ENCODE results near the gene RPL10. TPM values are rescaled to one million over a fixed set of nuclear protein-coding genes. Genes with fewer than 3 reads are reported as not detected.

Gene RPL10
- total and polyA plus RNA-seq, 2 of the 8 experiments (the other 6 are each of a cell fraction or from before 2014, with no cell fraction given) = 2,633 to 4,293 TPM

GRCh38 chrX:154428176-154429171, 30.3 kb downstream of the RPL10 start, which contains the start of gene ATP6AP1:
Gene ATP6AP1 (plus strand): TSS chrX:154428677. CDS start chrX:154428693, 16 bp downstream.
- Histone ChIP-seq H3K23ac (ENCODE audit: insufficient read length) (no peak within 1 kb of the TSS), H3K18ac (ENCODE audit: extremely low read depth, low read length) (no peak within 1 kb of the TSS; the same call in 1 of the 2 replicates), H3K36me3 (ENCODE audit: control insufficient read depth in 2 of 4, insufficient read depth in 4 of 4, low read length in 3 of 4) (peaks cover 0 to 9% (median 7%) of the 10 kb centered on the region in 4 experiments; a peak in 5 of 8 replicates), H3K4me1 (replicated peaks in 1 of 4; ENCODE audit: control insufficient read depth in 3 of 4, insufficient read depth in 4 of 4, low read length in 3 of 4) (no peaks in the 10 kb centered on the region), H2BK20ac (ENCODE audit: low read length) (no peak within 1 kb of the TSS), H2BK120ac (replicated peaks; ENCODE audit: low read depth, low read length) (no peak within 1 kb of the TSS), H4K5ac (ENCODE audit: insufficient read length, low read depth, low read length) (no peak within 1 kb of the TSS), H3K79me2 (ENCODE audit: control insufficient read depth in 1 of 2, insufficient read depth in 2 of 2, low read length in 2 of 2) (peaks cover 3 to 9% of the 10 kb centered on the region in 2 experiments; a peak in 2 of 4 replicates), H2BK15ac (ENCODE audit: low read length) (no peak within 1 kb of the TSS), H3K4me3 (ENCODE audit: extremely low read depth in 1 of 4, insufficient read depth in 2 of 4, low read depth in 3 of 4, low read length in 4 of 4) (peak within 1 kb of the TSS; percentile 30 to 84 (median 56)), H3K9ac (replicated peaks in 1 of 4; ENCODE audit: extremely low read depth in 1 of 4, low read depth in 3 of 4, low read length in 3 of 4) (peak within 1 kb of the TSS in 3 of 4 experiments; percentile 22 to 79 (median 64); a peak in 4 of 7 replicates), H3K27ac (ENCODE audit: low read depth, low read length) (no peak within 1 kb of the TSS), H3K23me2 (ENCODE audit: low read depth, low read length) (peaks cover 4% of the 10 kb centered on the region; the same call in 1 of the 2 replicates), H4K20me1 (replicated peaks in 1 of 2; ENCODE audit: control insufficient read depth in 1 of 2, insufficient read depth in 2 of 2, low read length in 2 of 2) (peaks cover 0 to 4% of the 10 kb centered on the region in 2 experiments), H3K9me3 (ENCODE audit: insufficient read depth in 2 of 2, low read depth in 1 of 2, low read length in 1 of 2) (no peaks in the 10 kb centered on the region), H3K79me1 (ENCODE audit: low read depth, low read length) (no peaks in the 10 kb centered on the region), H3K27me3 (replicated peaks in 1 of 4; ENCODE audit: control insufficient read depth in 3 of 4, extremely low read depth in 1 of 4, insufficient read depth in 3 of 4, low read length in 3 of 4) (no peaks in the 10 kb centered on the region), H2BK5ac (ENCODE audit: low read depth, low read length) (no peak within 1 kb of the TSS), H4K91ac (replicated peaks; ENCODE audit: insufficient read length, low read length) (no peak within 1 kb of the TSS), H3K4me2 (ENCODE audit: insufficient read depth in 1 of 2, low read depth in 2 of 2, low read length in 2 of 2) (peak within 1 kb of the TSS; percentile 66 to 82), H3K14ac (ENCODE audit: insufficient read length) (no peak within 1 kb of the TSS), H2BK12ac (ENCODE audit: low read depth, low read length) (no peak within 1 kb of the TSS), H3K4ac (replicated peaks; ENCODE audit: insufficient read length, low read depth, low read length) (no peak within 1 kb of the TSS), H2AK5ac (ENCODE audit: low read depth, low read length) (0 out of 2 replicates have a peak within 1 kb of the TSS, but pooled peaks have one; percentile 39), H3K56ac (replicated peaks; ENCODE audit: insufficient read length, low read depth, low read length) (no peak within 1 kb of the TSS), H4K8ac (ENCODE audit: extremely low read depth, insufficient read depth, low read length) (peak within 1 kb of the TSS; percentile 25; the same call in 1 of the 2 replicates), H2AFZ (ENCODE audit: low read length) (no peak within 1 kb of the TSS)
- POLR2A ChIA-PET (ENCODE audit: partially characterized antibody) = interaction anchor here (1.1 to 3.8 kb wide), 7 partner anchors 15 to 80 kb away, joined by 3 to 31 read pairs (median 4); partner anchors contain the start of genes DNASE1L1, FAM50A and RPL10
- DNase-seq (ENCODE audit: low read depth in 1 of 2, low spot score in 2 of 2) (peak in 1 of 2 experiments; percentile 83), FAIRE-seq (no peak)
- CTCF ChIA-PET (ENCODE audit: partially characterized antibody) = interaction anchor here (0.5 to 1.5 kb wide), 5 partner anchors 19 to 486 kb away, joined by 3 to 4 read pairs (median 3); no protein-coding TSS in a partner anchor
- WGBS, 2 experiments (ENCODE audit: extremely low coverage in 1 of 2, insufficient coverage in 1 of 2, insufficient read length in 1 of 2, insufficient replicate concordance in 2 of 2, low coverage in 1 of 2, low lambda C conversion rate in 2 of 2, missing lambda C conversion rate in 1 of 2) = 6% methylated on average over 18 of the region's 87 CpGs; no CpG with 5 or more reads in 1 of the 2 experiments
- peak; percentile 53; the same call in 1 of the 2 replicates for TF ChIP-seq PHF8 (conservative IDR thresholded peaks at IDR 0.05; ENCODE audit: low read depth, low read length)
- peak; percentile 58 for TF ChIP-seq SP2 (IDR thresholded peaks at IDR 0.05; ENCODE audit: low read length)
- TF ChIP-seq SIN3A (conservative IDR thresholded peaks at IDR 0.05 in 1 of 2, IDR thresholded peaks at IDR 0.05 in 1 of 2; ENCODE audit: low read depth in 1 of 2, low read length in 2 of 2) = peak; percentile 51 to 60; a peak in 1 of 4 replicates
- TF ChIP-seq USF2 (IDR thresholded peaks at IDR 0.05; ENCODE audit: low read length) = peak; percentile 62
- TF ChIP-seq SP1 (IDR thresholded peaks at IDR 0.05; ENCODE audit: low read depth, low read length) = peak; percentile 94
- 0 out of 2 replicates have a peak, but pooled peaks have one; percentile 38 for TF ChIP-seq POLR2AphosphoS5 (IDR thresholded peaks at IDR 0.05; ENCODE audit: low read depth, low read length)
- TF ChIP-seq BCL11A (IDR thresholded peaks at IDR 0.05; ENCODE audit: low read depth in 2 of 2, low read length in 2 of 2) = no peak
- no peak for TF ChIP-seq EP300 (IDR thresholded peaks at IDR 0.05; ENCODE audit: borderline replicate concordance in 1 of 2, low read depth in 2 of 2, low read length in 2 of 2)
